Left hindlimb (tissue), 1 donor: ENCODE measurements around the gene TPD52L3.

Experiments used
- DNase-seq: peaks from one replicate; pipeline ENCODE4 v3.0.0-alpha.2; 2018

Gene TPD52L3

DNA sequence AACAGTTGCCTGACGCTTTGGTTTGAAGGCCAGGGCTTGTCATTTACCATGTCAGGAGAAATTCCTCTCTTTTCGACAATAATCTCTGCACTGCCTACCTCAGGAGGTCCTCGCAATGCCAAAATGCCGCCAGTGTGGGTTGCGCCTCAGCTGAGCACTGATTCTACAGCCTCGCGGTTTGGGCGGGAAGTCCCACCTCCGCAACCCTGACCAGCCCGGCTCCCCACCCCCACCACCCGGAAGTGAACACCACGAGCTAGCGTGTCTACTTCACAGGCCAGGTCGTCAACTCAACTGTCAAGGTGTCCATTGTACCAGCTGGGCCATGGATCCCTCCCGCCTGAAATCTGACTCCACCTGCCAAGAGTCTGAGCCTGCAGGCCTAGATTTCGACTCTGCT, at the start of gene TPD52L3:
Gene TPD52L3, plus strand, starts transcription at position 273 of the 400 bp plus-strand sequence. CDS start 221 bp downstream, outside the sequence.
- DNase-seq = no peak

DNA sequence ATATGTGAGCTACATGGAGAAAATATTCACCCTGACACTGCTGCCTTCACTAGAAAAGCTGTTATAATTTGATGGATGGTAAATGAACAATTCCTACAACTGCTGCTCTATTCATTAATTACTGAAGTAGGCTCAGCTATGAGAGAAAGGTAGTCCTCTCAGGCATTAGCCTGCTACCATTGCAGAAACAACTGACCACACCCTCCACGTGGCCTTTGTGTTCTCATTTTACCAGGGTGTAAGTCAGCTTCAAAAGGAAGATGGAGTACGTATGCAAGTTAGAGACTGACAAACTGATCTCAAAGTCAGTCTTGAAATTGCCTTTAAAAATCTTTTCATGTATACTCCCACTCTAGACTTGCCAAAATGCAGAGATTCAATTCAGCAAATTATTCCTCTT, 26.3 kb upstream of the TPD52L3 start:
- DNase-seq = no peak

DNA sequence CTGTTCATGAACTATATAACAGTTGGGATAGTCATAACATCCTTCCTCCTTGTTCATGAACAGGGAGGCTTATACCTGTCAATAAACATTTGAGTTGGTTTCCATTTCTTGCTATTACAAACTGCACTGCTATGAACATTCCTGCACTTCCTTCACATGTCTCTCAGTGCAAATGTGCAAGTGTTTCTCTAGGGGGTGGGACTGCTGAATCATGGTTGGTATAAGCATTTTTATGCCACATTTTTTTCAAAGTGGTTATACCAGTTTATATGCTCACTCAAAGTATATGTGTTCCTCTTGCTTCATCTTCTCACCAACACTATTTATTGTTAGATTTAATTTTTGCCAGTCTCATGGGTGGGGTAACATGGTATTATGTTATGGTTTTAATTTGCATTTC, 25.8 kb upstream of the TPD52L3 start:
- DNase-seq = no peak

DNA sequence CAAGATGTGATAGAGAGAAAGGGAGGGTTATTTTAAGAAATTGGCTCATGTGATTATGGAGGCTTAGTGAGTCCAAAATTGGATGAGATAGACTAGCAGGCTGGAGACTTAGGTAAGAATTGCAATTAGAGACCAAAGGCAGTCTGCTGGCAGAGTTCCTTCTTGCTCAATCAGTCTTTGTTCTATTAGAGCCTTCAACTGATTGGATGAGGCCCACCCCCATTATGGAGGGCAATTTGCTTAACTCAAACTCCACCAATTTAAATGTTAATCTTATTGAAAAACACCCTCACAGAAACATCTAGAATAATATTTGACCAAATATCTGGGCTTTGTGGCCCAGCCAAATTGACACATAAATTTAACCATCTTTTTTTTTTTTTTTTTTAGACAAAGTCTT, 23.9 kb upstream of the TPD52L3 start:
- no peak for DNase-seq

DNA sequence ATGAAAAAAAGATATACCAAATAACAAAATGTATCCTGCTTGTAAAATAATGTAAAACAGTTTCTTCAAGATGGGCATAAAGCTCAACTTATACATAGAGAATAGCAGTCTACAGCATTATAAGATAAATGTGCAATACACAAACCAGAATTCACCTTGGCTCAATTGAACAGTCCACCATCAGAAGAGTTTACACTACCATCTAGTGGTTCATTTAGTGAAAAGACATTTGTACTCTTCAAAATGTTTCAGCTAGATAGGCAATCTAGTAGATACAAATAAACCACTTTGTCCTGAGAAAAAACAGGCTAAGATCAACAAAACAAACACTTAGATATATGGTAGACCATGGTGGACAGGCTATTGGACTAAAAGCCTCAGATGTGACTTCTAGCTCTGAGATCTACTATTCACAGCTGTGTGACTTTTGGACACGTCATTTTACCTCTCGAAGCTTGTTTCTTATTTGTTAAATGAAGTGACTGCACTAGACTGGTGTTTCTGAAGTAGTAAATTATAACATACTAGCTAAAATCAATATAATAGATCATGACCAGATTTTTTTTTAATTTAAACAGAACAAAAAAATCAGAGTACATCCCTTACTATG, 22.1 kb upstream of the TPD52L3 start:
- DNase-seq = no peak

DNA sequence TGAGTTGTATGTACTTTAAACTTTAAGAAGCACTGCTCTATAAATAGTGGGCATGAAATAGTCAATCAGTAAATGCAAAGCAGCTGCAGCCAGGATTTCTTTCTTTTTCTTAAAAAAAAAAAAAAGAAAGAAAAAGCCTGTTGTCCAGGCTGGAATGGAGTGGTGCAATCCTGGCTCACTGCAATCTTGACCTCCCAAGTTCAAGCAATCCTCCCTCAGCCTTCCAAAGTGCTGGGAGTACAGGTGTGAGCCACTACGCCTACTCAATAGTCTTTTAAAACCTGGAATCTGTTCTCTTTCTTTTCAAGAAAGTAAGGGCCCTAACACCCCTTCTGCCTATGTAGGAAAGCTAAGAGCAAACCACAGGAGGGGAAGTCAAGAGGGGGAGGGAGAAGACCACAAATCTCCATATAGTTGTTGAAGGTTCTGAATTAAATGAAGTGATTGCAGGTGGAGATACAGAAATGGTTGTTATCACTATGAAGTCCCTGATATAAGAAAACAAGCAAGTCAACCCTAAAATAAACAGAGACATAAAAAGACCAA, 20.6 kb upstream of the TPD52L3 start:
- DNase-seq = no peak

DNA sequence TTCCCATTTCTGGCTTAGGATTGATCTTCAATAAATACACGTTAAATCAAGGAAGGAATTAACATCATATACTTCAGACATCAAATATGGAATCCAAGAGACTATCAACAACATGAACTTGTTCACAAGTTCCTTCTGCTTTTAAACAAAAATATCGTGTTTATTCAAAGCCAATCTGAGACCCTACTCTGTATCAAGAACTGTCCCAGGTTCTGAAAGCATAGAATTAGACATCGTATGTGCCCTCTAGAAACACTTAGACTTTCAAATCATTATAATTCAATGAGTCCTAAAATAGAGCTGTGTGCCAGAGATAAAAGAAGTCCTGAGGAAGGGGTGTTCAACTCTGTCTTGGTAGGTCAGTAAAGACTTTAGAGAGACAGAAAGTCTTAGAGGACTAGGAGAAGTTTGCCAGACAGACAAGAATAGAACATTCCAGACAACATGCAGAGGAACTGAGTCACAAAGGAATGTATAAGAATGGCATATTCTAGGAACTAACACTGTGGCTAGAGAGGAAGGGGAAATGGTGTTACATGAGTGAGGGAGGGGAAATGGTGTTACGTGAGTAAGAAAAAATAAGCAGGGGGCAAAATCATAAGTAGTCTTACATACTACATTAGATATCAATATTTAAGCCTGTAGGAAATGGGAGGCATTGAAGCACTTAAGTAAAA, 2.9 kb downstream of the TPD52L3 start:
- DNase-seq = no peak

DNA sequence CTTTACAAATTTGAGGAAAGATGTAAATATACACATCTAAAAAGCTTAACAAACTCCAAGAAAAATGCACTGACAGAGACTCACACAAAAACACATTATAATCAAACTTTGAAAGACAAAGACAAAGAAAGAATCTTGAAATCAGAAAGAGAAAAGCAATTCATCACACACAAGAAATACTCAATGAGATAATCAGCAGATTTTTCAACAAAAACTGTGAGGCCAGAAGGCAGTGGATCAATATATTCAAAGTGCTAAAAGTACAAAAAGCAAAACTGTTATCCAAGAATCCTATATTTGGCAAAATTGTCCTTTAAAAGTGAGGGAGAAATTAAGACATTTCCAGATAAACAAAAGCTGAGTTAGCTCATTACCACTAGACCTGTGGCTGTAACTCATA, 6.1 kb downstream of the TPD52L3 start:
- no peak for DNase-seq

DNA sequence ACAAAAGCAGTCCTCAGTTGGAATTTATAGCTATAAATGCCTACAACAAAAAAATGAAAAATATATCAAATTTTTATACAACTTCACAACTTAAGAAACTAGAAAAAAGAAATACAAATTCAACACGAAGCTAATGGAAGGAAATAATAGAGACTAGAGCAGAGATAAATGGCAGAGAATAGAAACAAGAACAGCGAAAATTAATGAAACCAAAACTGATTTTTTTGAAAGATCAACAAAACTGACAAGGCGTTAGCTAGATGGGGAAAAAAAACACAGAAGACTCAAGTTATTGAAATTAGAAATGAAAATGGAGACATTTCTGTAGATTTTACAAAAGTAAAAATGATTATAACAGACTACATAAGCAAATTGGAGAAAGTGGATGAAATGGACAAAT, 20.6 kb downstream of the TPD52L3 start:
- DNase-seq = no peak

DNA sequence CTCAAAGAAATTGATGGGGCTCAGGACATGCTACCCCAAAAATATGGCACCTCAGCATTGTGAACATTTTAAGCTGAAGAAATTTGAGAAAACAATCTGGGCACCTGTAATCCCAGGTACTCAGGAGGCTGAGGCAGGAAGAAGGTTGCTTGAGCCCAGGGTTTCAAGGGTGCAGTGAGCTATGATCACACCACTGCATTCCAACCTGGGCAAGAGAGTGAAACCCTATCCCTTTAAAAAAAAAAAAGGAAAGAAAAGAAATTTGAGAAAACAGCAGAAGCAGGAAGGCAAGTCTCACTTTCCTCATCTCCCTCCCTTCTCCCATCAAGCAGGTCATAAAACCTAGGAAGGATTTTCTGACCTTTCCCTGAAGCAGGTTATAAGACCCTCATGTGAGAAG, 23.6 kb downstream of the TPD52L3 start:
- no peak for DNase-seq

DNA sequence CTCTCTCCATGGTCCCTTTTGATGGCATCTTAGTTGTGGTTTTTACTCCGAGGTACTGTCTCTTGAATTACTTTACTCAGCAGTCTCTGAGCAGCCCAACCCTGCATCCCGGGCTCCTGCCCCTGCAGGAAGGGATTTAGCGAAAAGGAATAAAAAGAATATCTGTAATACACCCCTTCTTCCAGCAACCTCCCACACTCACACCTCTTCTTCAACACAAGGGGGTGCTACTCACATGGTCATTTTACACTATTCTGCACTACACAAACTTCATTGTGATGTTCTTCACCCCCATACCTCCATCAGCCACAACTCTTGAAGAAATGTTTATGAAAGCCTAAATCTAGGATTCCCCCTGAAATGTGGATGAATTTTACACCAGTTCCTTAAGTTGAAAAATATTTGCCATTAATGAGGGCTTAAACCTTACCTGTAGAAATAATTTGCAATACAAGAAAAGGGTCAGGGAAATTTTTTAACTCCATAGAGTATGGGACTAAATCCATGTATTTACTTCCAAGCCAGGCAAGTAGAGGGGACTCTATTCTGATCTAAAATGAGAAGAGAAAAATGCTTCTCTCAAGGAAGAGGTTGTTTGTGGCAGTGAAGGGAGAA, 26.0 kb downstream of the TPD52L3 start:
- no peak for DNase-seq

DNA sequence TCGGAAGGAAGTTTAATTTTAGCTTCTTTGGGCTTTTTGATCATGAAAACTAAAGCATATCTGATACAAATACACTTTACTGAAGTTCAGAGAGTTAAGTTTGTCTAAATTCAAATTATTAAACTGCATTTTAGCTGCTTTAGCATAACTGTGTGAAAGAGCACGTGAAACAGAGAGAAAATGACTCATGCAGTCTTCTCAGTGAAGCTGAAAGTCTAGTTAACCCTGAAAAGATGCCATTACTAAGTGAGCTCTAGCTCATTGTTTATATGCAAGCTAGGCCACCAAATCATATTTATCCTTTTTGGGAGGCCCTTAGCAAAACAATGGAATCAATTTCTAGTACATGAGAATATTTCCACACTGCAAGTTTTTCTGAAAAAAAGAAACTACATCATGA, 27.6 kb downstream of the TPD52L3 start:
- no peak for DNase-seq

DNA sequence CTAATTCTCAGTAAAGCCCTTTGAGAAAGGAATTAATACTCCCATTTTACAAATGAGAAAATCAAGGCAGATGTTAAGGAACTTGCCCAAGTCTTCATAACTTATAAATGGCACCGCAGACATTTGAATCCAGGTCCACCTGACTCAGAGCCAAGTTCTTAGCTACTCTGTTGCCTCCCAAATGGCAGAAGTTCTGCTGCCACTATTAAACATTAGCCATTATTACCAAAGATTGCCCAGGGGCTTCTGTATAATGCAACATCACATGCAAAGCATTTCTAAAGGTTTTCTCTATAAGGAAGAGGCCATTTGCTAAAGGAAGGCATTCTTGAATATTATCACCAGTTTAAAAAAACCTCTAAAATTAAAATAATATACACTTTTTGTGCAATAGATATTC, 28.3 kb downstream of the TPD52L3 start:
- no peak for DNase-seq

DNA sequence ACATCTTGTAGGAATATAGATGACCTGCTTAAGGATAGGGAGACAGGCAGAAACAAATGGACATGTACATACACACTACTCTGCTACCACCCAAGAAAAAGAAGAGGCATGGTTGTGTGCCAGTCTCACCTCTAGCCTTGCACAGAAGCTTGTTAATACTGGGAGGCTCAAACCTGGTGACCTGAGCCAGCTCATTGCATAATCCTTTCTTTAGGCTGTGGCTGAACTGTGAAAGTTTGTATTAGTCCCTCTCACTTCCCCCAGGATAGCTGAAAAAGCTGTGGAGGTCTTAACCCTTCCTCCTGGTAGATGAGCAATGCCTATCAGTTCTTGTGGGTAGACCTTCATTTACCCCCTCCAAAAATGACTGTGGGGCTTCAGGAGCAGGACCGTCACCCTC, 28.7 kb downstream of the TPD52L3 start:
- DNase-seq = no peak

DNA sequence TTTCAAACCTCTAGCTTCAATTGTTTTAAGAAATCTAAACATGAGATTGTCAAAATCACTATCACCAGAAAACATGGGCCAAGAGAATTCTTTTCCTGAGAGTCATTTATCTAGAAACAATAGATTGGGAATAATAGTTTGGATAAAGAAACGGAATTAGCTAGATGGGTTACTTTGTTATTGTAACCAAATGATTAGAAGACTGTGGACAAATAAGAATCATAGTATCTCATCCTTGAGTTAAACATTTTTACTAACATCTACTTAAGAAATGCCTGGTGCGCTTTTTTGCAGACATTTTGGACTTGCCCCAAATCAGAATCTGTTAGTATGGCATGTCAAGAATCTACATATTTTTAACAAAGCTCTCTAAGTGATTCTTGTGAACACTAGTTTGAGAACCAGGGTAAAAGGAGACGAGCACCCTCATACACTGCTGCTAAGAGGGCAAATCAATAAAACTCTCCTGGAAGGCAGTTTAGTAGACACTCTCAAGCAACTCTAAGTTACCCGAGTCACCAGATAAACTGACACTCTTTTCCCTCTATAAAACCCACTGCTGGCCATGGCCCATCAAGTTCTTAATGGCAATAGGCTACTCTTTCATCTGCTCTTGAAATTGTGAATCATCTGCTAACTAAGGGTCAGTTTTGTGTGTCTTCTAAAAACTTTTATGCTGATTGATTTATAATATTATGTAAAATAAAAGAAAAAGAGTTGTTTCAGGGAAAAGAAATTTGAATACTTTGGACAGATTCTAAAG, 39.1 kb downstream of the TPD52L3 start:
- no peak for DNase-seq

DNA sequence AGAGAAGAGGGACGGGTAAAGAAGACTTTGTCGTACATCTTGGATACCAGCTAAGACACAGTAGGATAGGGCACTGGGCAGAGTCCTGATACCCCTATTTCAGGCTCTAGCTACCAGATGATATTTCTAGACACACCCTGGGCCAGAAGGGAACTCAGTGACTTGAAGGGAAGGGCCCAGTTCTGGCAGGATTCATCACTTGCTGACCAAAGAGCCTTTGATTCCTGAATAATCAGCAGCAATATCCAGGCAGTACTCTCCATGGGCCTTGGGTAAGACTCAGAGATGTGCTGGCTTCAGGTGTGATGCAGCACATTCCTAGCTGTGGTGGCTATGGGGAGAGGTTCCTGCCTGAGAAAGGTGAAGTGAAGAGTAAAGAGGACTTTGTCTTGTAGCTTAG, 40.7 kb downstream of the TPD52L3 start:
- DNase-seq = no peak
